Type B pancreatic cell (in vitro differentiated cells): ENCODE results near the gene CARD19. TPM values are rescaled to one million over a fixed set of nuclear protein-coding genes. Genes with fewer than 3 reads are reported as not detected.

Experiments
- DNase-seq: peaks from one replicate; pipeline ENCODE4 v3.0.0; 2021; ENCODE audit warnings: mixed read lengths; ENCODE audit not compliant: unreplicated experiment; ENCODE audit errors: extremely low spot score
- H3K27ac Mint-ChIP-seq: 2 replicates; pipeline ENCODE4 v1.8.0; 2021; ENCODE audit warnings: mild to moderate bottlenecking, mixed read lengths
- H3K27me3 Mint-ChIP-seq: 2 replicates; pipeline ENCODE4 v1.8.0; 2021; ENCODE audit warnings: mixed read lengths
- H3K36me3 Mint-ChIP-seq: 2 replicates; pipeline ENCODE4 v1.8.0; 2021; ENCODE audit warnings: mixed read lengths
- H3K4me1 Mint-ChIP-seq: one replicate; pipeline ENCODE4 v1.8.0; 2021; ENCODE audit warnings: mixed read lengths; ENCODE audit not compliant: unreplicated experiment
- H3K4me3 Mint-ChIP-seq: 2 replicates; pipeline ENCODE4 v1.8.0; 2021; ENCODE audit warnings: mild to moderate bottlenecking, mixed read lengths
- H3K9me3 Mint-ChIP-seq: 2 replicates; pipeline ENCODE4 v1.8.0; 2021; ENCODE audit warnings: mixed read lengths
- CTCF ChIP-seq: fragments of 200-600 bp; sonication (generic); conservative IDR thresholded peaks from 2 replicates; pipeline ENCODE4 v1.5.0; 2021; ENCODE audit warnings: antibody characterized with exemption, mild to moderate bottlenecking
- total RNA-seq: library from RNA; stranded (reverse); gene quantifications from 2 replicates; pipeline ENCODE4 v1.2.1, GENCODE V29; 2021; ENCODE audit warnings: low replicate concordance

Gene CARD19
- total RNA-seq, 1 donor from 2014 or later = 17.7 TPM

GRCh38 chr9:93129286-93129685, 33.3 kb downstream of the CARD19 start:
- TF ChIP-seq CTCF = no peak
- H3K4me1 Mint-ChIP-seq = peaks cover 18% of the 10 kb centered on the region
- H3K9me3 Mint-ChIP-seq = no peaks in the 10 kb centered on the region
- H3K27me3 Mint-ChIP-seq = no peaks in the 10 kb centered on the region
- no peak overlapping the region for H3K27ac Mint-ChIP-seq
- DNase-seq = no peak
- H3K36me3 Mint-ChIP-seq = no peaks in the 10 kb centered on the region
- H3K4me3 Mint-ChIP-seq = no peak overlapping the region

- TF ChIP-seq CTCF = no peak
- H3K27ac Mint-ChIP-seq = no peak overlapping the region
- H3K27me3 Mint-ChIP-seq = no peaks in the 10 kb centered on the region
- H3K4me3 Mint-ChIP-seq = no peak overlapping the region
- DNase-seq = peak; percentile 67
- H3K4me1 Mint-ChIP-seq = peaks cover 18% of the 10 kb centered on the region
- no peaks in the 10 kb centered on the region for H3K9me3 Mint-ChIP-seq
- no peaks in the 10 kb centered on the region for H3K36me3 Mint-ChIP-seq
These were observed 33.9 kb downstream of the CARD19 start for GRCh38 chr9:93129691-93130500.

GRCh38 chr9:93130861-93131481, 35.0 kb downstream of the CARD19 start:
- H3K4me1 Mint-ChIP-seq = peaks cover 18% of the 10 kb centered on the region
- H3K36me3 Mint-ChIP-seq = no peaks in the 10 kb centered on the region
- no peak for TF ChIP-seq CTCF
- peak overlapping the region; percentile 52 for H3K4me3 Mint-ChIP-seq
- H3K9me3 Mint-ChIP-seq = no peaks in the 10 kb centered on the region
- H3K27ac Mint-ChIP-seq = no peak overlapping the region
- peak; percentile 66 for DNase-seq
- no peaks in the 10 kb centered on the region for H3K27me3 Mint-ChIP-seq

GRCh38 chr9:93131599-93132286, 35.7 kb downstream of the CARD19 start:
- no peaks in the 10 kb centered on the region for H3K27me3 Mint-ChIP-seq
- H3K27ac Mint-ChIP-seq = no peak overlapping the region
- H3K9me3 Mint-ChIP-seq = no peaks in the 10 kb centered on the region
- no peak for TF ChIP-seq CTCF
- peaks cover 13% of the 10 kb centered on the region for H3K4me1 Mint-ChIP-seq
- peak overlapping the region; percentile 52 for H3K4me3 Mint-ChIP-seq
- H3K36me3 Mint-ChIP-seq = no peaks in the 10 kb centered on the region
- no peak for DNase-seq

- H3K27ac Mint-ChIP-seq = peak overlapping the region; percentile 74
- no peak for DNase-seq
- no peaks in the 10 kb centered on the region for H3K9me3 Mint-ChIP-seq
- no peak for TF ChIP-seq CTCF
- H3K4me1 Mint-ChIP-seq = peaks cover 7% of the 10 kb centered on the region
- no peaks in the 10 kb centered on the region for H3K36me3 Mint-ChIP-seq
- H3K27me3 Mint-ChIP-seq = no peaks in the 10 kb centered on the region
- H3K4me3 Mint-ChIP-seq = peak overlapping the region; percentile 87
These were observed 36.4 kb downstream of the CARD19 start for GRCh38 chr9:93132287-93132927.
